OCI-LY3 (cell line): ENCODE data around the gene ABCF2.

Source experiments
- EZH2phosphoT487 ChIP-seq: fragments of 200-600 bp; shearing (Covaris generic); IDR thresholded peaks from 2 replicates; pipeline ENCODE4 v1.6.1; 2018; ENCODE audit warnings: antibody characterized with exemption, mixed run types, low read depth
- TF ChIP-seq, protein P1 (sequence below): fragments of 200-600, 300-600 bp; sonication (generic); IDR thresholded peaks from 2 replicates; pipeline ENCODE4 v1.5.1; 2014; ENCODE audit warnings: antibody characterized with exemption, low read length, low read depth

DNA sequence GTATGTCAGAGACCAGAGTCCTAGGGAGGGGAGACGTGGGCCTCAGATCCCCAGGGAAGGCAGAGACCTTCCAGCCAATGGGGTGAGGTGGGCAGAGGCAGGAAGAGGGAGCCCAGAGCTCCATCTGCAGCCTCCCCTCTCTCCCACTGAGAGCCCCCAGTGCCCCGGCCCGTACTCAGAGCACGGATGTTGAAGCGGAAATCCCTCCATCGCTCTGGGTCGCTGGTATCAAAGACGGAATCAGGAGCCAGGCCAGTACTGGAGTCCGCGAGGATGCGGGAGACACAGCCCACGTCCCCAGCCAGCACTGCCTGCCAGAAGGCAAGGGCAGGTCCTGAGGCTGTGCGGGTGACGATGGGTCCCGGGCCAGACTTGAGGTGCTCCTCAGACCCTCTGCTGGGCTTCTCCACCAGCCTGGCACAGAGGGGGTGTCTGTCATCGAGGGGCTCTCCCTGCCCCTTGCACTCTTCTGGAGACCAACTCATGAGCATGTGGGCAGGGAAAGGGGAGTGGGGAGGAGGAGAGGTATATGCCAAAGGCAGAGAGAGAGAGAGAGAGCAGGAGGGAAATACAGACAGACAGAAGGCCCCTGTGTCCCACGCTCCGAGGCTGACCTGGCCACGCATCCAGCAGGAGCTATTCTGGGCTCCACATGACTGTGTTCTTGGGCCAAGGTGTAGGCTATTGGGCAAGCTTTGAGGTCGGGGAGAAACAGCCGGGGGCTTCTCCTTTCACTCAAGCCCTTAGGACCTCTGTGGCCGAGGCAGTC is 40.2 kb downstream of the ABCF2 start, which contains the start of gene ASB10:
- TF ChIP-seq, protein P1, sequence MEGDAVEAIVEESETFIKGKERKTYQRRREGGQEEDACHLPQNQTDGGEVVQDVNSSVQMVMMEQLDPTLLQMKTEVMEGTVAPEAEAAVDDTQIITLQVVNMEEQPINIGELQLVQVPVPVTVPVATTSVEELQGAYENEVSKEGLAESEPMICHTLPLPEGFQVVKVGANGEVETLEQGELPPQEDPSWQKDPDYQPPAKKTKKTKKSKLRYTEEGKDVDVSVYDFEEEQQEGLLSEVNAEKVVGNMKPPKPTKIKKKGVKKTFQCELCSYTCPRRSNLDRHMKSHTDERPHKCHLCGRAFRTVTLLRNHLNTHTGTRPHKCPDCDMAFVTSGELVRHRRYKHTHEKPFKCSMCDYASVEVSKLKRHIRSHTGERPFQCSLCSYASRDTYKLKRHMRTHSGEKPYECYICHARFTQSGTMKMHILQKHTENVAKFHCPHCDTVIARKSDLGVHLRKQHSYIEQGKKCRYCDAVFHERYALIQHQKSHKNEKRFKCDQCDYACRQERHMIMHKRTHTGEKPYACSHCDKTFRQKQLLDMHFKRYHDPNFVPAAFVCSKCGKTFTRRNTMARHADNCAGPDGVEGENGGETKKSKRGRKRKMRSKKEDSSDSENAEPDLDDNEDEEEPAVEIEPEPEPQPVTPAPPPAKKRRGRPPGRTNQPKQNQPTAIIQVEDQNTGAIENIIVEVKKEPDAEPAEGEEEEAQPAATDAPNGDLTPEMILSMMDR, result no peak
- no peak for TF ChIP-seq EZH2phosphoT487
